ENCODE results near the gene UST.

UST gene

DNA sequence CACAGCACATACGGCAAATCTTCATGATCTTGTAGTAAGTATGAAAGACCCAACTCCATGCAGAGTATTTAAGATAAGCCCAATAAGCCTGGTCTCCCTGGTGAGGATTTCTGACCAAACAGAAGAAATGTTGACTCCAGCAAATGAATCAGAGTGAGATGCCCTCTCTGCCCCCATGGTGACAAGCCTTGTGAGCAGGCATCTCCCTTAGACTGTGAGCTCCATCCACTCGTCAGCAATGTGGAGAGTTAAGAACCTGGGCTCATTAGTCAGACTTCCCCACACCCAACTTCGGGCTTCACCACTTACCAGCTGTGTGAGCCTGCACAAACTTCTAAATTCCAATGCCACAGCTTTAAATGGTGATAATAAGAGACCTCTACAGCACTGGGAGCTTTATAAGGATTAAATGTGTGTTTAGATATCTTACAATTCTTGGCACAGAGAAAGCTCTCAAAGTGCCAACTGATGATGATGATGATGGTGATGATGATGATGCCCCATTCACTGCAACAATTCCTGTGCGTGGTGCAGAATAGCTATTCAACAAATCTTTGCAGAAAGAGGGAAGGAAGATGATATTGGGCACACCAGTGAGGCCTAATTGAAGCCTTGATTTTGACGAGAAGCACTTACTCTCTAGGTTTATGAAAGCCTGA is 317.3 kb downstream of the UST start:
- WGBS, 2 experiments (ENCODE audit: insufficient coverage in 2 of 2) = 83 to 89% methylated on average over 3 of the region's 5 CpGs
- H3K9me3 ChIP-seq (ENCODE audit: control insufficient read depth, low read length) = no peaks in the 10 kb centered on the region
- no peak overlapping the region for H3K27ac ChIP-seq (ENCODE audit: low read depth, low read length, severe bottlenecking)
- H3K36me3 ChIP-seq (ENCODE audit: control insufficient read depth, insufficient read depth, low read length) = no peaks in the 10 kb centered on the region
- H3K4me3 ChIP-seq (ENCODE audit: extremely low read depth, insufficient read depth, low read length, poor library complexity, severe bottlenecking) = no peak overlapping the region
- peaks cover 11% of the 10 kb centered on the region for H3K4me1 ChIP-seq (ENCODE audit: control insufficient read depth, insufficient read depth, low read length, poor library complexity, severe bottlenecking)

DNA sequence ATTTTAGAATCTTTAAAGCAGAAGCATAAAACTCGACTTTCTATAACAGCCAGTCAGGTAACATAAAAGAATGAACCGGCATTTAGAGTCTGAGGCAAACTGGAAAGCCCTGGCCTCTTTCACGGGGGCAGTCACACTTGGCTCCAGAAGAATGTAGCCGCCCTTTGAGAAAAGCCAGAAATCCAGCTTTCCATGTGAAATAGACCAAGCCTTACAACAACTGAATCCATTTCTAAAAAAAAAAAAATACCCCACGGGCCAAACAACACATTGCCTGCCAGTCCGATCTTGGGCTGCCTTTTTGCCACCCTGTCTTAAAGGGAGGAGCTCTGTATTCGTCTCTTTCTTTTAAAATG is 317.8 kb downstream of the UST start:
- Histone ChIP-seq H3K36me3 (ENCODE audit: control insufficient read depth, insufficient read depth, low read length) (no peaks in the 10 kb centered on the region), H3K9me3 (ENCODE audit: control insufficient read depth, low read length) (no peaks in the 10 kb centered on the region), H3K4me1 (ENCODE audit: control insufficient read depth, insufficient read depth, low read length, poor library complexity, severe bottlenecking) (peaks cover 6% of the 10 kb centered on the region), H3K27ac (ENCODE audit: low read depth, low read length, severe bottlenecking) (no peak overlapping the region), H3K4me3 (ENCODE audit: extremely low read depth, insufficient read depth, low read length, poor library complexity, severe bottlenecking) (no peak overlapping the region)
- 81 to 91% methylated on average over 5 to 7 of the region's 7 CpGs for WGBS, 2 experiments (ENCODE audit: insufficient coverage in 2 of 2)

GRCh38 chr6:149065121-149065520 is 318.3 kb downstream of the UST start:
- no peak overlapping the region for H3K4me3 ChIP-seq (ENCODE audit: extremely low read depth, insufficient read depth, low read length, poor library complexity, severe bottlenecking)
- H3K27ac ChIP-seq (ENCODE audit: low read depth, low read length, severe bottlenecking) = no peak overlapping the region
- H3K36me3 ChIP-seq (ENCODE audit: control insufficient read depth, insufficient read depth, low read length) = no peaks in the 10 kb centered on the region
- WGBS, 2 experiments (ENCODE audit: insufficient coverage in 2 of 2) = no CpG with 5 or more reads among the region's 4 CpGs
- no peaks in the 10 kb centered on the region for H3K9me3 ChIP-seq (ENCODE audit: control insufficient read depth, low read length)
- peaks cover 3% of the 10 kb centered on the region for H3K4me1 ChIP-seq (ENCODE audit: control insufficient read depth, insufficient read depth, low read length, poor library complexity, severe bottlenecking)

- Histone ChIP-seq H3K4me3 (ENCODE audit: extremely low read depth, insufficient read depth, low read length, poor library complexity, severe bottlenecking) (no peak overlapping the region), H3K36me3 (ENCODE audit: control insufficient read depth, insufficient read depth, low read length) (no peaks in the 10 kb centered on the region), H3K27ac (ENCODE audit: low read depth, low read length, severe bottlenecking) (no peak overlapping the region), H3K9me3 (ENCODE audit: control insufficient read depth, low read length) (no peaks in the 10 kb centered on the region), H3K4me1 (ENCODE audit: control insufficient read depth, insufficient read depth, low read length, poor library complexity, severe bottlenecking) (peaks cover 3% of the 10 kb centered on the region)
- WGBS, 2 experiments (ENCODE audit: insufficient coverage in 2 of 2) = 96 to 97% methylated on average over 7 to 8 of the region's 8 CpGs
These were observed 319.1 kb downstream of the UST start for GRCh38 chr6:149065658-149066556.

- Histone ChIP-seq H3K9me3 (ENCODE audit: control insufficient read depth, low read length) (no peaks in the 10 kb centered on the region), H3K4me1 (ENCODE audit: control insufficient read depth, insufficient read depth, low read length, poor library complexity, severe bottlenecking) (no peaks in the 10 kb centered on the region), H3K27ac (ENCODE audit: low read depth, low read length, severe bottlenecking) (no peak overlapping the region), H3K4me3 (ENCODE audit: extremely low read depth, insufficient read depth, low read length, poor library complexity, severe bottlenecking) (no peak overlapping the region), H3K36me3 (ENCODE audit: control insufficient read depth, insufficient read depth, low read length) (no peaks in the 10 kb centered on the region)
- 100% methylated on average over 1 of the region's 4 CpGs for WGBS, 2 experiments (ENCODE audit: insufficient coverage in 2 of 2)
These were observed 325.2 kb downstream of the UST start for GRCh38 chr6:149071997-149072396.

GRCh38 chr6:149074832-149075258 is 328.0 kb downstream of the UST start:
- no peaks in the 10 kb centered on the region for H3K4me1 ChIP-seq (ENCODE audit: control insufficient read depth, insufficient read depth, low read length, poor library complexity, severe bottlenecking)
- H3K36me3 ChIP-seq (ENCODE audit: control insufficient read depth, insufficient read depth, low read length) = no peaks in the 10 kb centered on the region
- no peak overlapping the region for H3K4me3 ChIP-seq (ENCODE audit: extremely low read depth, insufficient read depth, low read length, poor library complexity, severe bottlenecking)
- 100% methylated on average over 1 to 2 of the region's 2 CpGs for WGBS, 2 experiments (ENCODE audit: insufficient coverage in 2 of 2)
- H3K9me3 ChIP-seq (ENCODE audit: control insufficient read depth, low read length) = no peaks in the 10 kb centered on the region
- H3K27ac ChIP-seq (ENCODE audit: low read depth, low read length, severe bottlenecking) = no peak overlapping the region

DNA sequence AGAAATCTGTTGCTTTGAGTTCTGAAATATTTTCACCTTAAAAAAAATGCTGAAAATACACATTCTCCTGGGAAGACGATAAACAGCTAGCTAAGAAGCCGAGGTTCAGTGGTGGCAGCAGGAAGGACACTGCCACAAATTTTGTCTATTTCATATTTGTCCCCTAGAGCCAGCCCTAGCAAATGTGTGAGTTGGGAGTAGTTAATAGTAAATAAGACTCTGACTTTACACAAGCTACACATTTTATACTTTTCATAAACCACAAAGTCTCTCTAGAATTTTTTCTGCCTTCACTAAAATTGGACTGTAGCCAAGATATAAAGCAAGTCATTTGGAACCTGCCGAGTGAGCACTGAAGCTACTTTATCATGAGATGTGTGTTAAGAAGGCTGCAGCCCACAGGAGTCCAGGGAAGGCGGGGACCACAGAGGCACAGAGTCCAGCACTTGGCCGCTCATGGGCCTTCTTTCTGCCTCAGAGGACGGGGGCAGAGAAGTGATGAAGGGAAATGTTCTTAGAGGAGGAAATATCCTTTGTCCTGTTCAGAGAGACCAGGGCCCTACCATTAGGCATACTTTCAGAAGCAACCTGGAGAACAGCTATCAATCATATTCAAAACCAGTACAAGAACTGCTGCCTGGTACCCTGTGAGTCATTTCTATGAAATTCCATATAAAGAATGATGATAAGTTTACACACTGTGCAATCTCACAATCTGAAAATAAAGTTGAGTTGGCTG is 329.0 kb downstream of the UST start:
- Histone ChIP-seq H3K27ac (ENCODE audit: low read depth, low read length, severe bottlenecking) (no peak overlapping the region), H3K4me1 (ENCODE audit: control insufficient read depth, insufficient read depth, low read length, poor library complexity, severe bottlenecking) (no peaks in the 10 kb centered on the region), H3K9me3 (ENCODE audit: control insufficient read depth, low read length) (no peaks in the 10 kb centered on the region), H3K4me3 (ENCODE audit: extremely low read depth, insufficient read depth, low read length, poor library complexity, severe bottlenecking) (no peak overlapping the region), H3K36me3 (ENCODE audit: control insufficient read depth, insufficient read depth, low read length) (no peaks in the 10 kb centered on the region)
- 93 to 95% methylated on average over 3 of the region's 6 CpGs for WGBS, 2 experiments (ENCODE audit: insufficient coverage in 2 of 2)

DNA sequence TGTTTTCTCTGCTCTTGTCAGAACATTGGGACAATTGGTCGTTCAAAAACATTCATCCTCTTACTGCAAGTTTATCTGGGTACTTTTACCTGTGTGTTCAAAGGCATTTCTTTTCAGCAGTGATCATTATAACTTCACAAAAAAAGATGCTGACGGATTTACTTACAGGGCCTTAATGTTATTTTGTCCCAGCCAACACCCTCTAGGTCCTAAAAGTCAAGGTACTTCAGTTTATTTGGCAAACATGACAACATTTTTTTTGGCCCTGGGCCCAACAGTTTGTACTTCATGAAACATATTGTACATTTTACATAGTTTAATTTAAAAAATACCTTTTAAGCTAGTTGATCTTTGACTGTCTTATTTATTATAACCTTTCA is 329.5 kb downstream of the UST start:
- no peaks in the 10 kb centered on the region for H3K36me3 ChIP-seq (ENCODE audit: control insufficient read depth, insufficient read depth, low read length)
- no peaks in the 10 kb centered on the region for H3K9me3 ChIP-seq (ENCODE audit: control insufficient read depth, low read length)
- WGBS, 2 experiments (ENCODE audit: insufficient coverage in 2 of 2) = 92 to 100% methylated on average over 2 of the region's 2 CpGs
- no peaks in the 10 kb centered on the region for H3K4me1 ChIP-seq (ENCODE audit: control insufficient read depth, insufficient read depth, low read length, poor library complexity, severe bottlenecking)
- no peak overlapping the region for H3K4me3 ChIP-seq (ENCODE audit: extremely low read depth, insufficient read depth, low read length, poor library complexity, severe bottlenecking)
- no peak overlapping the region for H3K27ac ChIP-seq (ENCODE audit: low read depth, low read length, severe bottlenecking)

DNA sequence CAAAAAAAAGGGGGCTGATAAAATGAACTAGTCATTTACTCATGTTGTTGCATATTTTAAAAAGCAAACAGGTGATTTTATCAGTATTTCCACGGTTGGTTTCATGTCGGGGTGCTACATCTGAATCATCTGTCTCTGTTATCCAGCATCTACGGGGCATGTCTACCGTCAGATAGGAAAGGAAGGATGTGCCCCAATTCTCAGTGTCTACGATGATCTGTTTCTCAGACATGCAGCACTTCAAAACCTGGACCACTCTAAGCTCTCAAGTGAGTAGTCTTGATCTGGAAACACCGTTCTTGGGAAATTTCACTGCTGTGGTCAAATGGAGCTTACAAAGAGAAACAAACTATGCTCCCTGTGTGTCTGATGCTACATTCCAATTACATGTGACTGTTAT is 330.4 kb downstream of the UST start:
- no peak overlapping the region for H3K27ac ChIP-seq (ENCODE audit: low read depth, low read length, severe bottlenecking)

GRCh38 chr6:149078211-149078782 is 331.5 kb downstream of the UST start:
- H3K4me1 ChIP-seq (ENCODE audit: control insufficient read depth, insufficient read depth, low read length, poor library complexity, severe bottlenecking) = no peaks in the 10 kb centered on the region
- H3K27ac ChIP-seq (ENCODE audit: low read depth, low read length, severe bottlenecking) = no peak overlapping the region
- H3K4me3 ChIP-seq (ENCODE audit: extremely low read depth, insufficient read depth, low read length, poor library complexity, severe bottlenecking) = no peak overlapping the region
- H3K36me3 ChIP-seq (ENCODE audit: control insufficient read depth, insufficient read depth, low read length) = no peaks in the 10 kb centered on the region
- 95 to 97% methylated on average over 4 to 5 of the region's 10 CpGs for WGBS, 2 experiments (ENCODE audit: insufficient coverage in 2 of 2)
- no peaks in the 10 kb centered on the region for H3K9me3 ChIP-seq (ENCODE audit: control insufficient read depth, low read length)

More for the DNA sequence above, 330.4 kb downstream of the UST start:
- Histone ChIP-seq H3K36me3 (ENCODE audit: control insufficient read depth, insufficient read depth, low read length) (no peaks in the 10 kb centered on the region), H3K4me1 (ENCODE audit: control insufficient read depth, insufficient read depth, low read length, poor library complexity, severe bottlenecking) (no peaks in the 10 kb centered on the region), H3K9me3 (ENCODE audit: control insufficient read depth, low read length) (no peaks in the 10 kb centered on the region), H3K4me3 (ENCODE audit: extremely low read depth, insufficient read depth, low read length, poor library complexity, severe bottlenecking) (no peak overlapping the region)
- 67 to 87% methylated on average over 2 to 6 of the region's 6 CpGs for WGBS, 2 experiments (ENCODE audit: insufficient coverage in 2 of 2)
